GM12878 (cell line): ENCODE data around the gene ZNF616. TPM values are rescaled to one million over a fixed set of nuclear protein-coding genes. Genes with fewer than 3 reads are reported as not detected.
A peak's percentile ranks its signal among the peaks of the same experiment; 100 is the strongest.
"Not testable (repeated sequence)": the region's sequence is repeated elsewhere in the genome, so short reads cannot be mapped to it uniquely, and the experiment has no call there.

Experiments used
- ATAC-seq: fragments of 200-7000 bp; cut with Tn5 transposase; 3 replicates; pipeline ENCODE4 v1.9.1; 2020; ENCODE audit warnings: mild to moderate bottlenecking, moderate library complexity
- BruUV-seq: library from RNA; stranded (reverse); fragments of 400-500 nt; replicated peaks from 2 replicates; lab custom pipeline; 2021; lab: Mats Ljungman, UMichigan
- CTCF ChIA-PET: fragments of 300-600 bp; sonication (Branson Sonifier 250); formaldehyde crosslinking; extraction: SDS; loops from one replicate; lab custom pipeline; 2021; ENCODE audit warnings: inconsistent platforms; lab: Yijun Ruan, JAX
- POLR2A ChIA-PET: fragments of 350-600 bp; formaldehyde crosslinking; extraction: SDS; loops from one replicate; lab custom pipeline; 2021; ENCODE audit warnings: inconsistent platforms; lab: Charles Lee
- RAD21 ChIA-PET: fragments of 300-600 bp; sonication (Branson Sonifier 250); formaldehyde crosslinking; loops from one replicate; lab custom pipeline; 2023; ENCODE audit warnings: antibody characterized with exemption; ENCODE audit not compliant: unreplicated experiment; lab: Charles Lee
- SMC1A ChIA-PET: fragments of 300-600 bp; sonication (Branson Sonifier 250); formaldehyde crosslinking; loops from one replicate; lab custom pipeline; 2023; ENCODE audit not compliant: unreplicated experiment, uncharacterized antibody; lab: Charles Lee
- DNase-seq: peaks from one replicate; pipeline ENCODE4 v3.0.0-alpha.2; 2011; ENCODE audit warnings: low read depth, low spot score
- FAIRE-seq: peaks from 3 replicates; lab custom pipeline; 2011; peaks lifted over from hg19 to GRCh38; lab: Jason Lieb, UNC
- H2AFZ ChIP-seq: 2 replicates; pipeline ENCODE4 v1.6.0; 2011; ENCODE audit warnings: low read depth, low read length, control low read depth; ENCODE audit not compliant: control insufficient read depth
- H3K27ac ChIP-seq: 2 replicates; pipeline ENCODE4 v1.5.1; 2011; ENCODE audit warnings: control low read depth; ENCODE audit not compliant: control insufficient read depth, insufficient read depth
- H3K27me3 ChIP-seq, 2 experiments: replicated peaks in 1 of 2; 2 replicates each; pipeline versions ENCODE4 v1.6.0 to v1.6.1; 2011; ENCODE audit warnings: low read length in 1 of 2; ENCODE audit not compliant: control insufficient read depth in 2 of 2, insufficient read depth in 2 of 2
- H3K36me3 ChIP-seq, 2 experiments: 2 replicates each; pipeline ENCODE4 v1.5.1; 2011; ENCODE audit warnings: low read length in 1 of 2; ENCODE audit not compliant: control insufficient read depth in 2 of 2, insufficient read depth in 2 of 2
- H3K4me1 ChIP-seq: 2 replicates; pipeline ENCODE4 v1.6.1; 2011; ENCODE audit warnings: mild to moderate bottlenecking, low read length, moderate library complexity, mixed read lengths; ENCODE audit not compliant: control insufficient read depth, insufficient read depth
- H3K4me2 ChIP-seq: 2 replicates; pipeline ENCODE4 v1.6.0; 2011; ENCODE audit warnings: control low read depth; ENCODE audit not compliant: control insufficient read depth, insufficient read depth
- H3K4me3 ChIP-seq: fragments of 200-600 bp; sonication (generic); 2 replicates; pipeline ENCODE4 v1.5.1; 2016
- H3K79me2 ChIP-seq: 2 replicates; pipeline ENCODE4 v1.6.0; 2011; ENCODE audit warnings: low read length; ENCODE audit not compliant: control insufficient read depth, insufficient read depth
- H3K9ac ChIP-seq: 2 replicates; pipeline ENCODE4 v1.8.0; 2011; ENCODE audit warnings: low read length, control low read depth, mixed read lengths; ENCODE audit not compliant: control insufficient read depth, insufficient read depth
- H3K9me3 ChIP-seq: replicated peaks from 3 replicates; pipeline ENCODE4 v1.5.1; 2011; ENCODE audit warnings: mild to moderate bottlenecking, low read length; ENCODE audit not compliant: control insufficient read depth, insufficient read depth
- H4K20me1 ChIP-seq: 2 replicates; pipeline ENCODE4 v1.6.0; 2011; ENCODE audit not compliant: control insufficient read depth, insufficient read depth
- CUX1 ChIP-seq: IDR thresholded peaks from 2 replicates; pipeline ENCODE4 v1.6.1; 2012; ENCODE audit warnings: improper control_type of control experiment, low read depth, low read length; ENCODE audit not compliant: insufficient replicate concordance
- HSF1 ChIP-seq: fragments of 150-350 bp; IDR thresholded peaks from 2 replicates; pipeline ENCODE4 v1.6.1; 2014; ENCODE audit warnings: mild to moderate bottlenecking, low read depth, low read length
- NFYB ChIP-seq: IDR thresholded peaks from 2 replicates; pipeline ENCODE4 v1.6.1; 2011; ENCODE audit warnings: low read depth, mild to moderate bottlenecking, low read length, improper control_type of control experiment, moderate library complexity; ENCODE audit not compliant: insufficient read depth
- POLR2AphosphoS5 ChIP-seq: IDR thresholded peaks from 2 replicates; pipeline ENCODE4 v1.6.1; 2011; ENCODE audit warnings: mild to moderate bottlenecking, low read length, inconsistent platforms
- WGBS: methylation state at CpG from one replicate; pipeline ENCODE4 v1.1.6; 2016; ENCODE audit warnings: low lambda C conversion rate; ENCODE audit not compliant: insufficient replicate concordance, insufficient coverage; ENCODE audit errors: missing lambda C conversion rate; 5-methylcytosine and 5-hydroxymethylcytosine counted together
- in situ Hi-C: fragments of 300-500 bp; cut with MboI; formaldehyde crosslinking; loops from 9 replicates; pipeline ENCODE4 v1.14.3; 2018; ENCODE audit warnings: mixed read lengths
- intact Hi-C: fragments of 100-400 bp; cut with micrococcal nuclease; formaldehyde crosslinking; loops from one replicate; pipeline ENCODE4 v1.14.2; 2022; ENCODE audit not compliant: unreplicated experiment
- polyA plus RNA-seq, 11 experiments: library from polyadenylated mRNA; depleted of rRNA in 4 of 11; unstranded in 6 of 11; stranded (reverse) in 5 of 11; fragments of >200 nt; fragmentation: Nextera tagmentation in 4 of 11; fragmentation: Illumina TruSeq in 1 of 11; extraction: Ambion mirVana in 4 of 11; extraction: Trizol in 1 of 11; gene quantifications; 1 replicate in 1 of 11; 2 replicates in 10 of 11; pipeline versions ENCODE4 v1.2.1 to v1.2.3, GENCODE V29; 2011 to 2016; ENCODE audit warnings: inconsistent platforms in 2 of 11, missing spikeins in 2 of 11, low read depth in 1 of 11
- total RNA-seq, 4 experiments: library from RNA; depleted of rRNA in 3 of 4; stranded (reverse); fragments of >200 nt in 3 of 4; fragmentation: Illumina TruSeq in 1 of 4; extraction: Trizol in 1 of 4; gene quantifications; 2 replicates each; pipeline versions ENCODE4 v1.2.1 to v1.2.3, GENCODE V29; 2013 to 2021

Gene ZNF616
- total and polyA plus RNA-seq, 10 of the 15 experiments (the other 5 are each of a cell fraction or from before 2014, with no cell fraction given), result 1.1 to 5.9 (median 3.8) TPM

- H3K27ac ChIP-seq, H2AFZ ChIP-seq, H3K4me3 ChIP-seq, SMC1A ChIA-PET, H3K9ac ChIP-seq, H3K27me3 ChIP-seq, FAIRE-seq, POLR2A ChIA-PET, ATAC-seq, H3K4me1 ChIP-seq, H3K36me3 ChIP-seq, intact Hi-C loops, CTCF ChIA-PET, in situ Hi-C loops, BruUV-seq, H3K79me2 ChIP-seq, DNase-seq, H3K4me2 ChIP-seq, RAD21 ChIA-PET, H4K20me1 ChIP-seq: not testable (repeated sequence)
- 92% methylated on average over 3 of the region's 3 CpGs for WGBS
- peaks cover 26% of the 10 kb centered on the region; the same call in 2 of the 3 replicates for H3K9me3 ChIP-seq
Measured at GRCh38 chr19:52096416-52096815, 43.3 kb downstream of the ZNF616 start.

- peak; percentile 60 for DNase-seq
- peak; percentile 99 for ATAC-seq
- 7% methylated on average over 53 of the region's 59 CpGs for WGBS
- Histone ChIP-seq H3K4me3 (peak within 1 kb of the TSS; percentile 94), H3K27ac (peak within 1 kb of the TSS; percentile 75), H3K4me1 (no peaks in the 10 kb centered on the region), H3K4me2 (peak within 1 kb of the TSS; percentile 69), H3K9ac (peak within 1 kb of the TSS; percentile 83), H4K20me1 (no peaks in the 10 kb centered on the region), H3K9me3 (peaks cover 29% of the 10 kb centered on the region), H3K36me3 (no peaks in the 10 kb centered on the region; a peak in 1 of 4 replicates), H2AFZ (peak within 1 kb of the TSS; percentile 84), H3K79me2 (peaks cover 10% of the 10 kb centered on the region), H3K27me3 (no peaks in the 10 kb centered on the region)
- ChIA-PET CTCF (no interaction called here), RAD21 (no interaction called here), SMC1A (no interaction called here), POLR2A (no interaction called here)
- FAIRE-seq, result peak; percentile 86
- TSS peak; percentile 82 for BruUV-seq
- in situ Hi-C loops, result no loop called here
- intact Hi-C loops, result no loop called here
- TF ChIP-seq CUX1 (no peak), POLR2AphosphoS5 (peak; percentile 88), NFYB (no peak), HSF1 (no peak)
Measured at GRCh38 chr19:52095172-52096014, 44.3 kb downstream of the ZNF616 start, which contains the start of gene ZNF841. Gene ZNF841 (minus strand): TSS chr19:52095765. CDS start chr19:52084801, 10,964 bp downstream.
